Measurements from ENCODE around the gene UBE2D4. TPM values are rescaled to one million over a fixed set of nuclear protein-coding genes. Genes with fewer than 3 reads are reported as not detected.

The UBE2D4 gene
- total RNA-seq, 1 donor from 2014 or later, result 17.3 TPM

- no peak for DNase-seq (ENCODE audit: low spot score, unreplicated experiment)
- no peaks in the 10 kb centered on the region for H3K27me3 Mint-ChIP-seq
- no peak for TF ChIP-seq CTCF (IDR thresholded peaks at IDR 0.05; ENCODE audit: unreplicated experiment)
- peaks cover 22% of the 10 kb centered on the region for H3K36me3 Mint-ChIP-seq (ENCODE audit: insufficient read depth)
- H3K9me3 Mint-ChIP-seq (ENCODE audit: low read depth), result no peaks in the 10 kb centered on the region
- no peak overlapping the region for H3K4me3 Mint-ChIP-seq (ENCODE audit: low read depth)
- H3K4me1 Mint-ChIP-seq (ENCODE audit: low read depth), result no peaks in the 10 kb centered on the region
- H3K27ac Mint-ChIP-seq, result no peak overlapping the region
These were observed 46.8 kb upstream of the UBE2D4 start for GRCh38 chr7:43879477-43879876.

- H3K9me3 Mint-ChIP-seq (ENCODE audit: low read depth), result no peaks in the 10 kb centered on the region
- no peak for TF ChIP-seq CTCF (IDR thresholded peaks at IDR 0.05; ENCODE audit: unreplicated experiment)
- H3K27ac Mint-ChIP-seq, result no peak overlapping the region
- no peak overlapping the region for H3K4me3 Mint-ChIP-seq (ENCODE audit: low read depth)
- no peak for DNase-seq (ENCODE audit: low spot score, unreplicated experiment)
- H3K4me1 Mint-ChIP-seq (ENCODE audit: low read depth), result no peaks in the 10 kb centered on the region
- H3K27me3 Mint-ChIP-seq, result no peaks in the 10 kb centered on the region
- H3K36me3 Mint-ChIP-seq (ENCODE audit: insufficient read depth), result peaks cover 21% of the 10 kb centered on the region
These were observed 45.6 kb upstream of the UBE2D4 start for GRCh38 chr7:43880596-43880995.

- H3K9me3 Mint-ChIP-seq (ENCODE audit: low read depth), result no peaks in the 10 kb centered on the region
- H3K27ac Mint-ChIP-seq, result no peak overlapping the region
- no peak overlapping the region for H3K4me3 Mint-ChIP-seq (ENCODE audit: low read depth)
- H3K4me1 Mint-ChIP-seq (ENCODE audit: low read depth), result no peaks in the 10 kb centered on the region
- TF ChIP-seq CTCF (IDR thresholded peaks at IDR 0.05; ENCODE audit: unreplicated experiment), result no peak
- DNase-seq (ENCODE audit: low spot score, unreplicated experiment), result no peak
- peaks cover 14% of the 10 kb centered on the region for H3K36me3 Mint-ChIP-seq (ENCODE audit: insufficient read depth)
- no peaks in the 10 kb centered on the region for H3K27me3 Mint-ChIP-seq
These were observed 42.0 kb upstream of the UBE2D4 start for GRCh38 chr7:43884209-43884608.

GRCh38 chr7:43884617-43885016 lies 41.6 kb upstream of the UBE2D4 start:
- H3K9me3 Mint-ChIP-seq (ENCODE audit: low read depth), result no peaks in the 10 kb centered on the region
- DNase-seq (ENCODE audit: low spot score, unreplicated experiment), result no peak
- no peak overlapping the region for H3K27ac Mint-ChIP-seq
- peaks cover 14% of the 10 kb centered on the region for H3K36me3 Mint-ChIP-seq (ENCODE audit: insufficient read depth)
- H3K4me1 Mint-ChIP-seq (ENCODE audit: low read depth), result no peaks in the 10 kb centered on the region
- TF ChIP-seq CTCF (IDR thresholded peaks at IDR 0.05; ENCODE audit: unreplicated experiment), result no peak
- H3K27me3 Mint-ChIP-seq, result no peaks in the 10 kb centered on the region
- H3K4me3 Mint-ChIP-seq (ENCODE audit: low read depth), result no peak overlapping the region

GRCh38 chr7:43888993-43889945 lies 37.0 kb upstream of the UBE2D4 start:
- Mint-ChIP-seq H3K27me3 (no peaks in the 10 kb centered on the region), H3K4me3 (ENCODE audit: low read depth) (no peak overlapping the region), H3K36me3 (ENCODE audit: insufficient read depth) (peaks cover 4% of the 10 kb centered on the region), H3K9me3 (ENCODE audit: low read depth) (no peaks in the 10 kb centered on the region), H3K4me1 (ENCODE audit: low read depth) (peaks cover 19% of the 10 kb centered on the region), H3K27ac (no peak overlapping the region)
- no peak for DNase-seq (ENCODE audit: low spot score, unreplicated experiment)
- TF ChIP-seq CTCF (IDR thresholded peaks at IDR 0.05; ENCODE audit: unreplicated experiment), result no peak

Data from progenitor cell of endocrine pancreas (in vitro differentiated cells).